GM12878 (cell line): Measurements from ENCODE around the gene NKAIN4. TPM values are rescaled to one million over a fixed set of nuclear protein-coding genes. Genes with fewer than 3 reads are reported as not detected.

ENCODE experiments used
- ATAC-seq: fragments of 200-7000 bp; cut with Tn5 transposase; 3 replicates; pipeline ENCODE4 v1.9.1; 2020; ENCODE audit warnings: mild to moderate bottlenecking, moderate library complexity
- BruUV-seq: library from RNA; stranded (reverse); fragments of 400-500 nt; replicated peaks from 2 replicates; lab custom pipeline; 2021; lab: Mats Ljungman, UMichigan
- CTCF ChIA-PET: fragments of 300-600 bp; sonication (Branson Sonifier 250); formaldehyde crosslinking; extraction: SDS; loops from one replicate; lab custom pipeline; 2021; ENCODE audit warnings: inconsistent platforms; lab: Yijun Ruan, JAX
- POLR2A ChIA-PET: fragments of 350-600 bp; formaldehyde crosslinking; extraction: SDS; loops from one replicate; lab custom pipeline; 2021; ENCODE audit warnings: inconsistent platforms; lab: Charles Lee
- RAD21 ChIA-PET: fragments of 300-600 bp; sonication (Branson Sonifier 250); formaldehyde crosslinking; loops from one replicate; lab custom pipeline; 2023; ENCODE audit warnings: antibody characterized with exemption; ENCODE audit not compliant: unreplicated experiment; lab: Charles Lee
- SMC1A ChIA-PET: fragments of 300-600 bp; sonication (Branson Sonifier 250); formaldehyde crosslinking; loops from one replicate; lab custom pipeline; 2023; ENCODE audit not compliant: unreplicated experiment, uncharacterized antibody; lab: Charles Lee
- DNase-seq: peaks from one replicate; pipeline ENCODE4 v3.0.0-alpha.2; 2011; ENCODE audit warnings: low read depth, low spot score
- FAIRE-seq: peaks from 3 replicates; lab custom pipeline; 2011; peaks lifted over from hg19 to GRCh38; lab: Jason Lieb, UNC
- H2AFZ ChIP-seq: 2 replicates; pipeline ENCODE4 v1.6.0; 2011; ENCODE audit warnings: low read depth, low read length, control low read depth; ENCODE audit not compliant: control insufficient read depth
- H3K27ac ChIP-seq: 2 replicates; pipeline ENCODE4 v1.5.1; 2011; ENCODE audit warnings: control low read depth; ENCODE audit not compliant: control insufficient read depth, insufficient read depth
- H3K27me3 ChIP-seq, 2 experiments: replicated peaks in 1 of 2; 2 replicates each; pipeline versions ENCODE4 v1.6.0 to v1.6.1; 2011; ENCODE audit warnings: low read length in 1 of 2; ENCODE audit not compliant: control insufficient read depth in 2 of 2, insufficient read depth in 2 of 2
- H3K36me3 ChIP-seq, 2 experiments: 2 replicates each; pipeline ENCODE4 v1.5.1; 2011; ENCODE audit warnings: low read length in 1 of 2; ENCODE audit not compliant: control insufficient read depth in 2 of 2, insufficient read depth in 2 of 2
- H3K4me1 ChIP-seq: 2 replicates; pipeline ENCODE4 v1.6.1; 2011; ENCODE audit warnings: mild to moderate bottlenecking, low read length, moderate library complexity, mixed read lengths; ENCODE audit not compliant: control insufficient read depth, insufficient read depth
- H3K4me2 ChIP-seq: 2 replicates; pipeline ENCODE4 v1.6.0; 2011; ENCODE audit warnings: control low read depth; ENCODE audit not compliant: control insufficient read depth, insufficient read depth
- H3K4me3 ChIP-seq: fragments of 200-600 bp; sonication (generic); 2 replicates; pipeline ENCODE4 v1.5.1; 2016
- H3K79me2 ChIP-seq: 2 replicates; pipeline ENCODE4 v1.6.0; 2011; ENCODE audit warnings: low read length; ENCODE audit not compliant: control insufficient read depth, insufficient read depth
- H3K9ac ChIP-seq: 2 replicates; pipeline ENCODE4 v1.8.0; 2011; ENCODE audit warnings: low read length, control low read depth, mixed read lengths; ENCODE audit not compliant: control insufficient read depth, insufficient read depth
- H3K9me3 ChIP-seq: replicated peaks from 3 replicates; pipeline ENCODE4 v1.5.1; 2011; ENCODE audit warnings: mild to moderate bottlenecking, low read length; ENCODE audit not compliant: control insufficient read depth, insufficient read depth
- H4K20me1 ChIP-seq: 2 replicates; pipeline ENCODE4 v1.6.0; 2011; ENCODE audit not compliant: control insufficient read depth, insufficient read depth
- BCLAF1 ChIP-seq: fragments of 450-650 bp; IDR thresholded peaks from 2 replicates; pipeline ENCODE4 v1.6.1; 2017; ENCODE audit warnings: antibody characterized with exemption, mild to moderate bottlenecking, moderate library complexity
- CHD1 ChIP-seq: IDR thresholded peaks from 2 replicates; pipeline ENCODE4 v1.6.1; 2012; ENCODE audit warnings: low read depth, low read length, improper control_type of control experiment
- FOS ChIP-seq: IDR thresholded peaks from 3 replicates; pipeline ENCODE4 v1.6.1; 2011; ENCODE audit warnings: borderline replicate concordance; ENCODE audit not compliant: insufficient read length; ENCODE audit errors: extremely low read depth
- GATAD2B ChIP-seq: fragments of 450-650 bp; conservative IDR thresholded peaks from 2 replicates; pipeline ENCODE4 v1.6.1; 2017; ENCODE audit warnings: low read depth, mild to moderate bottlenecking, moderate library complexity
- HDAC2 ChIP-seq: fragments of 200-600 bp; sonication (generic); IDR thresholded peaks from 2 replicates; pipeline ENCODE4 v1.6.1; 2017
- HDGF ChIP-seq: fragments of 450-650 bp; IDR thresholded peaks from 2 replicates; pipeline ENCODE4 v1.6.1; 2016; ENCODE audit warnings: antibody characterized with exemption
- IRF4 ChIP-seq: IDR thresholded peaks from 2 replicates; pipeline ENCODE4 v1.6.1; 2011; ENCODE audit warnings: low read depth, low read length
- NR2F1 ChIP-seq: fragments of 450-650 bp; conservative IDR thresholded peaks from 2 replicates; pipeline ENCODE4 v1.6.1; 2017; ENCODE audit warnings: mild to moderate bottlenecking
- POU2F2 ChIP-seq: IDR thresholded peaks from 3 replicates; pipeline ENCODE4 v1.6.1; 2011; ENCODE audit warnings: low read depth, mild to moderate bottlenecking, low read length, borderline replicate concordance
- RELA ChIP-seq: fragments of 450-650 bp; IDR thresholded peaks from 2 replicates; pipeline ENCODE4 v1.8.0; 2014; ENCODE audit warnings: borderline replicate concordance; ENCODE audit not compliant: partially characterized antibody
- SIX5 ChIP-seq: IDR thresholded peaks from 2 replicates; pipeline ENCODE4 v1.6.1; 2011; ENCODE audit warnings: mild to moderate bottlenecking, low read depth, low read length, moderate library complexity; ENCODE audit not compliant: severe bottlenecking
- SMAD1 ChIP-seq: fragments of 450-650 bp; IDR thresholded peaks from 2 replicates; pipeline ENCODE4 v1.6.1; 2018; ENCODE audit warnings: mild to moderate bottlenecking, low read depth; ENCODE audit not compliant: partially characterized antibody
- STAT1 ChIP-seq: fragments of 450-650 bp; conservative IDR thresholded peaks from 2 replicates; pipeline ENCODE4 v1.6.1; 2014; ENCODE audit warnings: antibody characterized with exemption, mild to moderate bottlenecking
- ZBTB40 ChIP-seq: fragments of 450-650 bp; IDR thresholded peaks from 2 replicates; pipeline ENCODE4 v1.6.1; 2016; ENCODE audit warnings: mild to moderate bottlenecking, moderate library complexity, borderline replicate concordance
- ZNF24 ChIP-seq: fragments of 450-650 bp; IDR thresholded peaks from 2 replicates; pipeline ENCODE4 v1.6.1; 2017; ENCODE audit warnings: antibody characterized with exemption, mild to moderate bottlenecking
- WGBS: methylation state at CpG from one replicate; pipeline ENCODE4 v1.1.6; 2016; ENCODE audit warnings: low lambda C conversion rate; ENCODE audit not compliant: insufficient replicate concordance, insufficient coverage; ENCODE audit errors: missing lambda C conversion rate; 5-methylcytosine and 5-hydroxymethylcytosine counted together
- in situ Hi-C: fragments of 300-500 bp; cut with MboI; formaldehyde crosslinking; loops from 9 replicates; pipeline ENCODE4 v1.14.3; 2018; ENCODE audit warnings: mixed read lengths
- intact Hi-C: fragments of 100-400 bp; cut with micrococcal nuclease; formaldehyde crosslinking; loops from one replicate; pipeline ENCODE4 v1.14.2; 2022; ENCODE audit not compliant: unreplicated experiment
- polyA plus RNA-seq, 11 experiments: library from polyadenylated mRNA; depleted of rRNA in 4 of 11; unstranded in 6 of 11; stranded (reverse) in 5 of 11; fragments of >200 nt; fragmentation: Nextera tagmentation in 4 of 11; fragmentation: Illumina TruSeq in 1 of 11; extraction: Ambion mirVana in 4 of 11; extraction: Trizol in 1 of 11; gene quantifications; 1 replicate in 1 of 11; 2 replicates in 10 of 11; pipeline versions ENCODE4 v1.2.1 to v1.2.3, GENCODE V29; 2011 to 2016; ENCODE audit warnings: inconsistent platforms in 2 of 11, missing spikeins in 2 of 11, low read depth in 1 of 11
- total RNA-seq, 4 experiments: library from RNA; depleted of rRNA in 3 of 4; stranded (reverse); fragments of >200 nt in 3 of 4; fragmentation: Illumina TruSeq in 1 of 4; extraction: Trizol in 1 of 4; gene quantifications; 2 replicates each; pipeline versions ENCODE4 v1.2.1 to v1.2.3, GENCODE V29; 2013 to 2021
- TF ChIP-seq, protein P1 (sequence below): fragments of 450-650 bp; conservative IDR thresholded peaks from 2 replicates; pipeline ENCODE4 v1.6.1; 2017; ENCODE audit warnings: mild to moderate bottlenecking, moderate library complexity

The NKAIN4 gene
- total and polyA plus RNA-seq, 10 of the 15 experiments (the other 5 are each of a cell fraction or from before 2014, with no cell fraction given): 0.11 TPM; not detected in 9

- TF ChIP-seq BCLAF1 (no peak), POU2F2 (no peak), GATAD2B (no peak), STAT1 (no peak)
Observed at GRCh38 chr20:63228806-63229205, 25.5 kb downstream of the NKAIN4 start (continued).

GRCh38 chr20:63227260-63227659 is 27.0 kb downstream of the NKAIN4 start:
- DNase-seq: no peak
- ATAC-seq: no peak
- Histone ChIP-seq H3K27me3 (peaks cover 0 to 10% of the 10 kb centered on the region in 2 experiments), H3K4me3 (no peak overlapping the region), H4K20me1 (no peaks in the 10 kb centered on the region; the same call in 1 of the 2 replicates), H3K9me3 (no peaks in the 10 kb centered on the region), H3K4me2 (no peak overlapping the region), H3K4me1 (no peaks in the 10 kb centered on the region), H3K9ac (no peak overlapping the region), H3K27ac (no peak overlapping the region), H2AFZ (no peak overlapping the region), H3K36me3 (no peaks in the 10 kb centered on the region), H3K79me2 (no peaks in the 10 kb centered on the region)
- intact Hi-C loops: no loop called here
- FAIRE-seq: no peak
- ChIA-PET POLR2A (interaction anchor here (0.7 kb wide), 1 partner anchor 21 kb away, joined by 5 read pairs; no protein-coding TSS in a partner anchor), RAD21 (no interaction called here), CTCF (no interaction called here), SMC1A (no interaction called here)
- no TSS peak for BruUV-seq
- in situ Hi-C loops: no loop called here
- 28% methylated on average over 5 of the region's 5 CpGs for WGBS
- TF ChIP-seq SMAD1: no peak
- no peak for TF ChIP-seq CHD1
- no peak for TF ChIP-seq NR2F1
- TF ChIP-seq RELA: no peak
- TF ChIP-seq HDGF: no peak
- no peak for TF ChIP-seq SIX5
- no peak for TF ChIP-seq HDAC2
- no peak for TF ChIP-seq IRF4
- TF ChIP-seq ZNF24: no peak
- TF ChIP-seq ZBTB40: no peak
- TF ChIP-seq, protein P1, sequence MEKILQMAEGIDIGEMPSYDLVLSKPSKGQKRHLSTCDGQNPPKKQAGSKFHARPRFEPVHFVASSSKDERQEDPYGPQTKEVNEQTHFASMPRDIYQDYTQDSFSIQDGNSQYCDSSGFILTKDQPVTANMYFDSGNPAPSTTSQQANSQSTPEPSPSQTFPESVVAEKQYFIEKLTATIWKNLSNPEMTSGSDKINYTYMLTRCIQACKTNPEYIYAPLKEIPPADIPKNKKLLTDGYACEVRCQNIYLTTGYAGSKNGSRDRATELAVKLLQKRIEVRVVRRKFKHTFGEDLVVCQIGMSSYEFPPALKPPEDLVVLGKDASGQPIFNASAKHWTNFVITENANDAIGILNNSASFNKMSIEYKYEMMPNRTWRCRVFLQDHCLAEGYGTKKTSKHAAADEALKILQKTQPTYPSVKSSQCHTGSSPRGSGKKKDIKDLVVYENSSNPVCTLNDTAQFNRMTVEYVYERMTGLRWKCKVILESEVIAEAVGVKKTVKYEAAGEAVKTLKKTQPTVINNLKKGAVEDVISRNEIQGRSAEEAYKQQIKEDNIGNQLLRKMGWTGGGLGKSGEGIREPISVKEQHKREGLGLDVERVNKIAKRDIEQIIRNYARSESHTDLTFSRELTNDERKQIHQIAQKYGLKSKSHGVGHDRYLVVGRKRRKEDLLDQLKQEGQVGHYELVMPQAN: no peak
- no peak for TF ChIP-seq FOS
